Gastroesophageal sphincter (tissue), 4 donors: Measurements from ENCODE around the gene SCN8A. TPM values are rescaled to one million over a fixed set of nuclear protein-coding genes. Genes with fewer than 3 reads are reported as not detected.
A peak's percentile ranks its signal among the peaks of the same experiment; 100 is the strongest.

ENCODE experiments used
- ATAC-seq: fragments of 150-250 bp; one replicate; pipeline ENCODE4 v1.9.1; 2016; ENCODE audit warnings: mild to moderate bottlenecking, moderate library complexity
- H3K27ac ChIP-seq, 4 donors: fragments of 200-600 bp; sonication (generic) in 3 of 4; 1 replicate in 3 of 4; 2 replicates in 1 of 4; pipeline ENCODE4 v1.5.1; 2016 to 2019
- H3K27me3 ChIP-seq: fragments of 200-600 bp; sonication (generic); one replicate; pipeline ENCODE4 v1.5.1; 2019
- H3K36me3 ChIP-seq, 2 donors: fragments of 200-600 bp; sonication (generic); one replicate each; pipeline ENCODE4 v1.5.1; 2019; ENCODE audit warnings: control low read depth in 1 of 2
- H3K4me1 ChIP-seq, 3 donors: fragments of 200-600 bp; sonication (generic); 1 replicate in 2 of 3; 2 replicates in 1 of 3; pipeline ENCODE4 v1.5.1; 2016 to 2019; ENCODE audit warnings: control low read depth in 2 of 3
- H3K4me3 ChIP-seq, 2 donors: fragments of 200-600 bp; sonication (generic); one replicate each; pipeline ENCODE4 v1.5.1; 2019; ENCODE audit warnings: mild to moderate bottlenecking in 1 of 2, moderate library complexity in 1 of 2
- H3K9me3 ChIP-seq, 3 donors: fragments of 200-600 bp; sonication (generic); one replicate each; pipeline ENCODE4 v1.5.1; 2017 to 2019; ENCODE audit warnings: control low read depth in 2 of 3
- EP300 ChIP-seq: sonication (generic); formaldehyde crosslinking; IDR thresholded peaks from one replicate; pipeline ENCODE4 v1.6.1; 2017; ENCODE audit warnings: antibody characterized with exemption, mild to moderate bottlenecking
- POLR2A ChIP-seq, 2 donors: fragments of 450-650 bp; IDR thresholded peaks; one replicate each; pipeline ENCODE4 v1.6.1; 2017; ENCODE audit warnings: antibody characterized with exemption in 2 of 2, mild to moderate bottlenecking in 2 of 2, moderate library complexity in 1 of 2
- POLR2AphosphoS5 ChIP-seq: sonication (generic); formaldehyde crosslinking; IDR thresholded peaks from one replicate; pipeline ENCODE4 v1.6.1; 2017; ENCODE audit warnings: antibody characterized with exemption
- WGBS, 2 donors: methylation state at CpG; one replicate each; pipeline ENCODE4 v1.1.5; 2018; ENCODE audit warnings: low coverage in 1 of 2; 5-methylcytosine and 5-hydroxymethylcytosine counted together
- total RNA-seq, 4 donors: library from RNA; depleted of rRNA; stranded (reverse); fragments of >200 nt; gene quantifications; one replicate each; pipeline ENCODE4 v1.1.0, GENCODE V29; 2016
- TF ChIP-seq, protein P1 (sequence below), 4 experiments: fragments of 200-600 bp in 2 of 4; fragments of 450-650 bp in 2 of 4; sonication (generic) in 1 of 4; IDR thresholded peaks; one replicate each; pipeline ENCODE4 v1.5.1; 2017 to 2019; ENCODE audit warnings: antibody characterized with exemption in 4 of 4, mild to moderate bottlenecking in 2 of 4, moderate library complexity in 2 of 4

SCN8A gene
- total RNA-seq, 4 donors from 2014 or later: 0.47 to 1.2 (median 0.60) TPM

GRCh38 chr12:51751661-51752060 is 160.6 kb downstream of the SCN8A start:
- Histone ChIP-seq H3K4me3 (no peak overlapping the region), H3K4me1 (no peaks in the 10 kb centered on the region), H3K27me3 (no peaks in the 10 kb centered on the region), H3K9me3 (no peaks in the 10 kb centered on the region), H3K27ac (peak overlapping the region in 3 of 4 donors; percentile 16 to 27 (median 21)), H3K36me3 (no peaks in the 10 kb centered on the region)
- TF ChIP-seq EP300 (no peak), POLR2AphosphoS5 (no peak), POLR2A (IDR thresholded peaks at IDR 0.05) (no peak)
- TF ChIP-seq, protein P1, sequence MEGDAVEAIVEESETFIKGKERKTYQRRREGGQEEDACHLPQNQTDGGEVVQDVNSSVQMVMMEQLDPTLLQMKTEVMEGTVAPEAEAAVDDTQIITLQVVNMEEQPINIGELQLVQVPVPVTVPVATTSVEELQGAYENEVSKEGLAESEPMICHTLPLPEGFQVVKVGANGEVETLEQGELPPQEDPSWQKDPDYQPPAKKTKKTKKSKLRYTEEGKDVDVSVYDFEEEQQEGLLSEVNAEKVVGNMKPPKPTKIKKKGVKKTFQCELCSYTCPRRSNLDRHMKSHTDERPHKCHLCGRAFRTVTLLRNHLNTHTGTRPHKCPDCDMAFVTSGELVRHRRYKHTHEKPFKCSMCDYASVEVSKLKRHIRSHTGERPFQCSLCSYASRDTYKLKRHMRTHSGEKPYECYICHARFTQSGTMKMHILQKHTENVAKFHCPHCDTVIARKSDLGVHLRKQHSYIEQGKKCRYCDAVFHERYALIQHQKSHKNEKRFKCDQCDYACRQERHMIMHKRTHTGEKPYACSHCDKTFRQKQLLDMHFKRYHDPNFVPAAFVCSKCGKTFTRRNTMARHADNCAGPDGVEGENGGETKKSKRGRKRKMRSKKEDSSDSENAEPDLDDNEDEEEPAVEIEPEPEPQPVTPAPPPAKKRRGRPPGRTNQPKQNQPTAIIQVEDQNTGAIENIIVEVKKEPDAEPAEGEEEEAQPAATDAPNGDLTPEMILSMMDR (IDR thresholded peaks at IDR 0.05): no peak
- ATAC-seq: peak; percentile 84
- 32 to 39% methylated on average over 2 of the region's 2 CpGs for WGBS, 2 donors

DNA sequence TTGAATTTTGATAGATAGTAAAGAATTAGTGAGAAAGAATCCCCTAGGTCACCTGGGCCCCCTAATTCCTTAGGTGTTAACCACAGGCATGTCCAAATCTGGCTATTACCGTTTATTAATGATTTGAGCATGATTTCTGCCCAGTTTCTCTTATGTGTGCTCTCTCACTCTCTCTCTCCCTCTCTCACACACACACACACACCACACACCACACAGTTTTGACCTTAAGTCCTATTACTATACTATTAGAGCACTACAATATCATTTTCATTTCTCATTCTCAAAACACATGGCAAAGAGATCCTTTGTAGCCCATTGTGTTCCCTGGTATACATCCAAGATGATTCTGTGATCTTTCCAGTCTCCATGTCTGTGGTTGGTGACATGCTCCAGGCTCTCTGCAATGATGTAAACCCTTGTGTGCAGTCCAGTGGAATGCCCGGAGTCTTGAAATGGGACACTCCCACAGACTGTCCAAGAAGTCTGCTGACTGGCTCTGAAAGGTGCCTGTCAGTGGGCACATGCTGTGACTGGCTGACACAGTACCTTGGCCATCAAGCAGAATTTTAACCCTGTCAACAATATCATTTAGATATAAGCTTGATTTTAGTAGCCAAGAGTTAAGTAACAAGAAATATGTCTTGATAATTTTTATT is 161.3 kb downstream of the SCN8A start:
- H3K27ac ChIP-seq: peak overlapping the region in 3 of 4 donors; percentile 16 to 27 (median 21)
- no peak for TF ChIP-seq POLR2AphosphoS5
- no peak for TF ChIP-seq EP300
- TF ChIP-seq POLR2A (IDR thresholded peaks at IDR 0.05): no peak
- TF ChIP-seq, protein P1 (IDR thresholded peaks at IDR 0.05): no peak
- H3K27me3 ChIP-seq: no peaks in the 10 kb centered on the region
- no peaks in the 10 kb centered on the region for H3K4me1 ChIP-seq
- peak; percentile 76 for ATAC-seq
- WGBS, 2 donors: 26 to 58% methylated on average over 1 to 2 of the region's 2 CpGs
- H3K36me3 ChIP-seq: no peaks in the 10 kb centered on the region
- H3K4me3 ChIP-seq: no peak overlapping the region
- H3K9me3 ChIP-seq: no peaks in the 10 kb centered on the region

GRCh38 chr12:51753980-51754675 is 163.1 kb downstream of the SCN8A start:
- Histone ChIP-seq H3K4me1 (no peaks in the 10 kb centered on the region), H3K9me3 (no peaks in the 10 kb centered on the region), H3K4me3 (no peak overlapping the region), H3K27me3 (no peaks in the 10 kb centered on the region), H3K36me3 (no peaks in the 10 kb centered on the region), H3K27ac (no peak overlapping the region)
- no peak for ATAC-seq
- TF ChIP-seq, protein P1 (IDR thresholded peaks at IDR 0.05): no peak
- TF ChIP-seq POLR2AphosphoS5 (no peak), POLR2A (IDR thresholded peaks at IDR 0.05) (no peak), EP300 (no peak)

DNA sequence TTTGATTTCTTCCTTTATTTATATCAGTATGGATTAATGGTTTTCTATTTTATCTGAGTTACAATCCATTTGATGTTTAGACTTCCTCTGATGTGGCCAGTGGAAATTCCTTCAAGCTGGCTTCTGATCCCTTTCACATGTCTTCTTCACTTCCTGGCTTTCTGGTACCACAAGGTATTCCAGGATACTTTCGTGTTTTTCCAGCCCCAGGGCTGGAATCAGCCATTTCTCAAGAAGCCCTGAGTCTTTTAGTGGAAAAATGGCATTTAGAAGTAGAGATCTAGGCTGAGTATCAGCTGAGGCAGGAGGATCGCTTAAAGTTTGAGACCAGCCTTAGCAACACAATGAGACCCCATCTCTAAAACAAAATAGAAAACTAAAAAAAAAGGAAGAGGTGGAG is 164.2 kb downstream of the SCN8A start:
- Histone ChIP-seq H3K4me3 (no peak overlapping the region), H3K27me3 (no peaks in the 10 kb centered on the region), H3K9me3 (no peaks in the 10 kb centered on the region), H3K4me1 (no peaks in the 10 kb centered on the region), H3K27ac (no peak overlapping the region), H3K36me3 (no peaks in the 10 kb centered on the region)
- 72% methylated on average over 2 of the region's 2 CpGs; no CpG with 5 or more reads in 1 of the 2 donors for WGBS, 2 donors
- ATAC-seq: no peak
- TF ChIP-seq, protein P1 (IDR thresholded peaks at IDR 0.05): no peak
- no peak for TF ChIP-seq POLR2AphosphoS5
- no peak for TF ChIP-seq POLR2A (IDR thresholded peaks at IDR 0.05)
- no peak for TF ChIP-seq EP300

DNA sequence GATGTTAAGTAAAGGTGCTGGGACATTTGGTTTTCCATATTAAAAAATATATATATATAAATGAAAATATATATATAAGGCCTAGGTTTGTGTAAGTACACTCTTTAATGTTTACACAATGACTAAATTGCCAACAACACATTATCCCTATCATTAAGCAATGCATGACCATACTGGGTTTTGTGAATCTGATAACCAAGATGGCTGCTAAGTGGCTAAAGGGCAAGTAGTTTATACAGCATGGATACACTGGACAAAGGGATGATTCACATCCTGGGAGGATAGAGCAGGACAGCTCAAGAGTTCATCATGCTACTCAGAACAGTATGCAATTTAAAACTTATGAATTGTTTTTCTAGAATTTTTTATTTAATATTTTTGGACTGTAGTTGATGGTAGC is 168.1 kb downstream of the SCN8A start:
- ATAC-seq: no peak
- H3K27me3 ChIP-seq: no peaks in the 10 kb centered on the region
- no peaks in the 10 kb centered on the region for H3K9me3 ChIP-seq

More for the DNA sequence above, 168.1 kb downstream of the SCN8A start:
- no peaks in the 10 kb centered on the region for H3K4me1 ChIP-seq
- H3K36me3 ChIP-seq: no peaks in the 10 kb centered on the region
- no peak overlapping the region for H3K4me3 ChIP-seq
- no peak overlapping the region for H3K27ac ChIP-seq
- TF ChIP-seq POLR2A (IDR thresholded peaks at IDR 0.05): no peak
- no peak for TF ChIP-seq EP300
- TF ChIP-seq, protein P1 (IDR thresholded peaks at IDR 0.05): no peak
- no peak for TF ChIP-seq POLR2AphosphoS5
